ENCODE measurements around the gene NECTIN2.
A peak's percentile ranks its signal among the peaks of the same experiment; 100 is the strongest.

Gene NECTIN2
- total RNA-seq, result 0.84 to 0.91 reads per million in 2 experiments

DNA sequence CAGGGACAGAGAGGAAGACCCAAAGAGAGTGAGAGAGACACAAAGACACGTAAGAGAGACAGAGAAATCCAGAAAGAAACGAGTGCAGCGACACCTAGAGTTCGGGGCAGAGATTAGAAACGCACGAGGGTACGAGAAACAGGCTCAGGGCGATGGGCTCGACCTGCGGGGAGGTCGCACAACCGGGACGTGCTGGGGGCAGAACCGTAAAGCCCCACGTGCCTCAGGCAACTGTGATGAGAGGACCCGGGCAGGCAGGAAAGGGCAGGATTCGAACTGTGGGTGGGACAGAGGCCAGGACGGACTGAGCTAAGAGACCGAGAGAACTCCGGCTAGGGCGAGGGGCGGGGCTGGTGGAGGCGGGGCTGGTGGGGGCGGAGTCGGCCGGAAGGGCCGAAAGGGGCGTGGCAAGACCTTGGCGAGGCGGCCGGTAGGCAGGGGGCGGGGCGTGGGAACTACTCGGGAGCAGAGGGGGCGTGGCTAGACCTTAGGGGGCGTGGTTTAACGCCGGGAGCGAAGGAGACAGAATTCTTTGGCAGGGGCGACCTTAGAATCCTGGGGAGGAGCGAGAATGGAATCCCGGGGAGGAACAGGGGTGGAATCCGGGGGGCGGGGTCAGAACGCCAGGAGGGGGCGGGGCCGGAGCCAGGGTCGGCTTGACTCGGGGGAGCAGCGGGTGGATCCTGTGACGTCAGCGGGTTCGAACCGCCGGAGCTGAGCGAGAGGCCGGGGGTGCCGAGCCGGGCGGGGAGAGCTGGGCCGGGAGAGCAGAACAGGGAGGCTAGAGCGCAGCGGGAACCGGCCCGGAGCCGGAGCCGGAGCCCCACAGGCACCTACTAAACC is at the start of gene NECTIN2:
Gene NECTIN2 (plus strand): TSS at position 686 of the 843 bp plus-strand sequence. CDS start 229 bp downstream, outside the sequence.
- peak; percentile 59 for DNase-seq (ENCODE audit: low read depth)

DNA sequence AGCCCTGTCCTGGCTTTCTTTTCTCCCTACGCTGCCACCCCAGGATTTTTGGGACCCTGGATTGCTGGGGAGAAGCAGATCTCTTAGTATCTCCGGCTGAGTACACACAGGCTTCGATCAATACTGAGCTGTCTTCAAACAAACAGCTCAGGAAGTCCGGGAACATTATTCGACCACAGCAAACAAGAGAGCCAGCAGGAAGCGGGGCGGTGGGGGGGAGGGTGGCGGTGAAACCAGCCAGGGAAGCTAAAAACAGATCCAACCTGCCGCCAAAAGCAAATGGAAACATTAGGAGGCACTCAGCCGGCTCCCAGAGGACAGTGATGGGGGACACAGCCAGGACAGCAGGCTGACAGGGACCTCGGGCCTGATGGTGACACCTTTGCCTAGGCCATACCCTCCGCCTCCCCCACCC is 49.4 kb upstream of the NECTIN2 start:
- no peak for DNase-seq (ENCODE audit: low read depth)

DNA sequence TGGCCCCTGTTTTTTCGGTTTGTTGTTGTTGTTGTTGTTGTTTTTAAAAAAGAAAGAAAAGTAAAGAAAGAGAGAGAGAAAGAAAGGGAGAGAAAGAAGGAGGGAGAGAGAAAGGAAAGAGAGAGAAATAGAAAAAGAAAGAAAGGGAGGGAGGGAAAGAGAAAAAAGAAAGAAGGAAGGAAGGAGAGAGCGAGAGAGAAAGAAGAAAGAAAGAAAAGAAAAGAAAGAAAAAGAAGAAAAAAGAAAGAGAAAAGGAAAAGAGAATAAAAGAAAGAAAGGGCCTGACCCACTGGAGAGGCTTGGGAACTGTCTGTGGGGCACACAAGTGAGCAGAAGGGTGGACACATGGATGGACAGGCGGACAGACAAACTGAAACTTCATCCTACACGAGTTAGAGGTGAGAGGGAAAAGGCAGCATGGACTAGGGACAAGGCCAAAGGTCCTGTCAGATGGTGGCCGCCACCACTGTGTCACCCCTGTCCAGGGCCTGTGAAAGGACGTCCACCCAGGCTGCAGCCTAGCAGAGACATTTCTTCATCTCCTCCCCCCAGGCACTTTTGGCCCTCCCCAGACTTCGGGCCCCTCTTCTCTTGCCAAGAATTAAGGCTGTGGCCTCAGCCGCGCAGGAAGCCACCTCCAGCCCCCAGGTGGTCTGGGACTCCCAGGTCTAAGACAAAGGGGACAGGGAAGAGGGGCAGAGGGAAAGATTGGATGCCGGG is 46.3 kb upstream of the NECTIN2 start:
- no peak for DNase-seq (ENCODE audit: low read depth)

DNA sequence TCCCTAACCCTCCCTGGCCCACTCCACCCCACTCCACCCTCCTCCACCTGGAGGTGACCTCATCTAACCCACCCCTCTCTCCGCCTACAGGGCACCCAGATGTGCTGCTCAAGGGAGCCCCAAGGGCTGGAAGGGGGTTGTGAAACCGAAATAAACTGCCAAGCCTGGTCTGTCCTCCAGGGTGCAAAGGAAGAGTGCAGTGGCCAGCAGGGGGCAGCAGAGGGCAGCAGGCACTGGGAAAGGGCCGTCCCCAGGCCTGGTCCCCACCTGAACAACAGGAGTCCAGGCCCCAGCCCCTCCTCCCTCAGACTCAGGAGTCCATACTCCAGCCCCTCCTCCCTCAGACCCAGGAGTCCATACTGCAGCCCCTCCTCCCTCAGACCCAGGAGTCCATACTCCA is 45.6 kb upstream of the NECTIN2 start:
- DNase-seq (ENCODE audit: low read depth), result peak; percentile 71

DNA sequence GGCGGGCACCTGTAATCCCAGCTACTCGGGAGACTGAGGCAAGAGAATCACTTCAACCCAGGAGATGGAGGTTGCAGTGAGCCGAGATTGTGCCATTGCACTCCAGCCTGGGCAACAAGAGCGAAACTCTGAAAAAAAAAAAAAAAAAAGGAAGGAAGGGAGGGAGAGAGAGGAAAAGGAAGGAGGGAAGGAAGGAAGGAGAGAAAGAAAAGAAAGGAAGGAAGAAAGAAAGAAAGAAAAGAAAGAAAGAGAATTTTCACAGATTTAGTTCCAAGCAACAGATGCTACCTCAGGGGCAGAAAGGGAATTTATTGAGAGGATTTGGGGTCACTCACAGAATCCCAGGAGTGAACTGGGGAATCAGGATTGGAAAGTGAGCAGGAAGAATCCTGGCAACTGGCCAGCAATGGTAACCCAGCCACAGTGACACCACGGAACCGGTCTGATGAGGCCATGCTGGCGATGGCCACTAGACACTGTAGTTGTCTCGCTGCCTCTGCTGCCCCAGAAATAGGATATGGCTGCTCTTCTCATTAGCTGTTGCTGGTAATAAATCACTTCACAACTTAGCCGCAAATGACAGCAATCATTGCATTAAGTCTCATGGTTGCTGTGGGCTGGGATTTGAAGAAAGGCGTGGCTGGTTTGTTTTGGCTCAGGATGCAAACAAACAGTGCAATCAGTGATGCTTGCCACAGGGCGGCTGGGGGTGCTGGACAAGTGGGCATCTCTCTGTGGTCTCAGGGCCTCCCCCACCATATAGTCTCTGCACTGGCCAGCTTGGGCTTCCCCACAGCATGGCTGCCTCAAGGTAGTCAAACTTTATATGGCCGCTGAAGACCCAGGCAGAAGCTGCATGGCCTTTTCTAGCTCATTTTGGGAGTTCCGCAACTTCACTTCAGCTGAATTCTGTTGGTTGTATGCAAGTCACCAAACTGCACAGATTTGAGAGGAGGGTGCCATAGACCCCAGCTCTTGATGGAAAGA is 42.4 kb upstream of the NECTIN2 start:
- no peak for DNase-seq (ENCODE audit: low read depth)

DNA sequence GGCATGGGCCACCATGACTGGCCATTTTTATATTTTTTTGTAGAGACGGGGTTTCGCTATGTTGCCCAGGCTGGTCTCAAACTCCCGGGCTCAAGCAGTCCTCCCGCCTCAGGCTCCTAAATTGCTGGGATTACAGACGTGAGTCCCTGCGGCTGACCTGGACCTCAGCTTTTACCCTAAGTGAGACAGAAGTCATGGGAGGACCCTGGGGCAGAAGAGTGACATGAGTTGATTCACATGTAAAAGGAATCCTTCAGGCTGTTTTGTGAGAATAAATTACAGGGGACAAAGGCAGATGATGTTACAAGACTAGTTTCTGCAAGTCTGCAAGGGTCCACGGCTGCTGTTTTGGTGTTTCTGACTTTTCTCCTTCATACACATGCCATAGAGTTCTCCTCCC is 39.8 kb upstream of the NECTIN2 start:
- DNase-seq (ENCODE audit: low read depth), result no peak

DNA sequence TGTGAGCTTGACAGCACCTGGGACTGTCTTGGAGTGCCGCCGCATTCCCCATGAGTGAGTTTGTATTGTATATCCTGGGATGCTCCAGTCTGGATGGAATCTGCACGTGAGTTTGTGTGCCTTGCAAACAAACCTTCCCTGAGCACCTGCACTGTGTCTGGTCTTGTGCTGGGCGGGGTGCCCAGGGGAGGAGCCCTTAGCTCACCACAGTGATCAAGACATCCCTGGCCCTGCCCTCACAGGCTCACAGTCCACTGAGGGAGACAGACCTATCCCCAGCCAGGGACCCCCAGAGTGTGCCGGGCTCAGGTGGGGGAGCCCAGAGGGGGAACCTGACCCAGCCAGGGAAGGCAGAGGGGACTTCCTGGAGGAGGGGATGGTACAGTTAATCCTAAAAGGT is 38.9 kb upstream of the NECTIN2 start:
- no peak for DNase-seq (ENCODE audit: low read depth)

DNA sequence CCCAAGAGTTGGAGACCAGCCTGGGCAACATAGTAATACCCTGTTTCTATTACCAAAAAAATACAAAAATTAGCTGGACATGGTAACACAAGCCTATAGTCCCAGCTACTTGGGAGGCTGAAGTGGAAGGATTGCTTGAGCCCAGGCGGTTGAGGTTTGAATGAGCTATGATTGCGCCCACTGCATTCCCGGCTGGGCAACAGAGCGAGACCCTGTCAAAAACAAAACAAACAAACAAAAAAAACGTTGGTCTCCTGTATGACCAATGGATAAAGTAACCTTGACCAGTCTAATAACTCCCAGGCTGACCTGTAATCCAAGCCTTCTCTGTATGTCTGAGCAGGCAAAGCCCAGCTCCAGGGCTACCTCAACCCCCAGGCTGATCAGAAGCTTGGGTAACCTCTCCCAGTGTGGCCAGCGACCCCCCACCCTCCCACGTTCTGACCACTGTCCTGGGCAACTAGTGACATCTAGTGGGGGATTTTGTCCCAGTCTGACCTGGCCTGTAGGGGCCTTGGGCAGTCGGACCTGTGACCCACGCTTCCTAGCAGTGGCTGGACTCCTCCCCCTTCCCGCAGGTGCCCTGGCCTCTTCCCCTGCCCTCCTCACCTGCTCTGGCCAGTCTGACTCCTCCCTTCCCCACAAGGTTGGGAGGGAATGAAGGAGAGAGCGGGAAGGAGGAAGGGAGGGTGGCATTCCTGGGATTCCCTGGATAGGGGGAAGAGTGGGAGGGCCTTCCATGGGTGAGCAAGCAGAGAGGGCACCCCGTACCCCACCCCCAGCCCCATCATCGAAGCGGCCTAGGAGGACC is 38.2 kb upstream of the NECTIN2 start:
- no peak for DNase-seq (ENCODE audit: low read depth)

DNA sequence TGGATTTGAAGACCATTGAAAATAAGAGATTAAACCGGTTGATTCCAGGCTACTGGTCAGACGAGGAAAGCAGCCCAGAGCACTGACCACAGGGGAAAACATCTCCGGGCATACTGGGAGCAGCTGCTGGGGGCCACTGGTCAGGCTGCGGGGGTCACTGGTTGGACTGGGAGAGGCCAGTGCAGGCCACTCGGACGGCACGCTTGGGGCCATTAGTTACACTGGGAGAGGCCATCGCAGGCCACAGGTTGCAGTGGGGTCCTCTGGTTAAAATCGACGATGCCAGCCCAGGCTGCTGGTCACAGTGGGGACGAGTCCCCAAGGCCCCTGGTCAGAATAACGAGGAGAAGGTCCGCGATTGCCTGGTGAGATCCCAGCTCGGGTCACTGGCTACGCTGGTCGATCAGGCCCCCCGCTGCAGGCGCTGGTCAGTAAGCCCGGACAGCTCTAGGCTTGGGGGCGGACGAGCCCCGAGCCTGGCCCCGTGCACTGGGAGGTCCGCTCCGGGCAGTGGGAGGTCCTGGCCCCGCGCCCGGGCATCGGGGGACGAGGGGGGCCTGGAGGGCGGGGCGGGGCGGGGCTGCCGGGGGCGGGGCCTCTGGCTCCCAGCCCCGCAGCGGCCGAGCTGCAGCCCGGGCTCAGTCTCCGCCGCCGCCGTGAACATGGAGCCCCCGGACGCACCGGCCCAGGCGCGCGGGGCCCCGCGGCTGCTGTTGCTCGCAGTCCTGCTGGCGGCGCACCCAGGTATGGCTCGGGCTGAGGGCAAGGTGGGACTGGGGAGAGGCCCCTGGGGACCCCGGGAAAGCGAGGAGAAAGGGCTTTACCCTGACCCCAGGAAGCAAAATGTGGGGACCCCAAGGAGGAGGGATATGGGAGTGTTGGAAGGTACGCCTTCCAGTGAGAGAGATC is 37.4 kb upstream of the NECTIN2 start, which contains the start of gene BCAM:
Gene BCAM (plus strand): TSS at position 641 of the 909 bp plus-strand sequence. CDS start 22 bp downstream, at position 663.
- DNase-seq (ENCODE audit: low read depth), result no peak

DNA sequence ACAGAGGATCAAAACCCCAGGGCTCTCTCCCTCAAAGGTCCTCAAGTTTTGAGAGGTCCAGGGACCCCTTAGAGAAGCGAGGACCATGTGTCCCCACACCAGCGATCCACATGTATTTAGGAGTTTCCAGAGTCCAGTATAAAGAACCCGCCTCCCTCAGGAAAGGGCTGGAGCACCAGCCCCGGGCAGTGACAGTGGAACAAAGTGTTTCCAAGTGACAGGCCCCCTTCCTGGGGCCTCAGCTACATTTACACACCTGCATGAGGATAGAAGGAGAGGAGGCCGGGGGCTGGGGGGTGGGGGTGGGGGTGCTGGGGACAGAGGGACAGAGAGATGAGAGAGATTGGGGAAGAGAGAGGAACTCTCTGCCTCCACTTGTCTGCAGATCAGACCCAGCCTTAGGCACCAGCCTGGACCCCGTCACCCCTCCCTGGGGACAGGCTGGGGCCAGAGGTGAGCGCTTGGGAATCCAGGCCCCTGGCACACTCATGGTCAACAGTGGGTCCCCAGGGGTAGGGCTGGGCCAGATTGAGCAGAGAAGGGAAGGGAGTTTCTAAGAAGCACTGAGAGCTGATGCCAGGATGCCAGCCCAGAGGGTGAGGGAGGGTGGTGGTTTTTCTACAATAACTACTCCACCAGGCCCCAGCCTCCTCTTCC is 36.4 kb upstream of the NECTIN2 start:
- no peak for DNase-seq (ENCODE audit: low read depth)

DNA sequence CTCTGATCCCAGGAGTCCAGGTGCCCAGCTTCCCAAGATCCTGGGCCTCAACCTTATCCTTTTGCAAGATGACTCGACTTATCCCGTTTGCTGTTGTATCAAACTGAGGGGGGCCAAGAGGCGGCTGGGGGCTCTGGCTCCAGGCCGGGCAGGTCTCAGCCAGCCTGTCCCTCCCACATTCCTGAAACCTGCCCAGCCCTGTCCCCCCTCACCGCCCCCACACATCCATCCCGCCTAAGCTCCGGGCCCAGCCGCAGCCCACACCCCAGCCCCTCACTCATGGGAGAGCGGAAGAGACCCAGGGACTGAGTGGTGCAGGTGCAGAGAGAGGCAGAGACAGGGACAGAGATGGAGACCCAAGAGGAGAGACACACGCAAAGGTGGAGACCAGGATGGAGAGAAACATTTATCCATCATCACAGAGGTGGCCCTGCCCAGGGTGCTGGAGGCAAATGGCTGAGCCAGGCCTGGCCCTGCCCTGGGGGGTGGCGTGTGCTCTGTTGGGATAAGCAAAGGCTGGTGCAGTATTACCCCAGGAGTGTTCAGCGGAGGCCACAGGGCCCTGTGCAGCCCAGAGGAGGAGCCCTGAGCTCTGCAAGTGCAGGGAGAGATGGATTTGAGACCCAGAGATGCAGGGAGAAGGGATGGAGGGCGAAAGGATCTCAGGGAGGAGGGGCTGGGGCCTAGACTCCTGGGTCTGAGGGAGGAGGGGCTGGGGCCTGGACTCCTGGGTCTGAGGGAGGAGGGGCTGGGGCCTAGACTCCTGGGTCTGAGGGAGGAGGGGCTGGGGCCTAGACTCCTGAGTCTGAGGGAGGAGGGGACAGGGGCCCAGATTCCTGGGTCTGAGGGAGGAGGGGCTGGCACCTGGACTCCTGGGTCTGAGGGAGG is 35.6 kb upstream of the NECTIN2 start:
- no peak for DNase-seq (ENCODE audit: low read depth)

DNA sequence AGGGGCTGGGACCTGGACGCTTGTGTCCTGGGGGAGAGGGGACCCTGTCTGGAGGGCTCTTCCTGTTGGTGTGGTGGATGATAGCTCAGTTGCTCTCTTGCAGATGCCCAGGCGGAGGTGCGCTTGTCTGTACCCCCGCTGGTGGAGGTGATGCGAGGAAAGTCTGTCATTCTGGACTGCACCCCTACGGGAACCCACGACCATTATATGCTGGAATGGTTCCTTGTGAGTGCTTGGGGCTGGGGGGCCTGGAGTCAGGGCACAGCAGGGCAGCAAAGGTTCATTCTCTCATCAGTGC is 35.0 kb upstream of the NECTIN2 start:
- DNase-seq (ENCODE audit: low read depth), result no peak

DNA sequence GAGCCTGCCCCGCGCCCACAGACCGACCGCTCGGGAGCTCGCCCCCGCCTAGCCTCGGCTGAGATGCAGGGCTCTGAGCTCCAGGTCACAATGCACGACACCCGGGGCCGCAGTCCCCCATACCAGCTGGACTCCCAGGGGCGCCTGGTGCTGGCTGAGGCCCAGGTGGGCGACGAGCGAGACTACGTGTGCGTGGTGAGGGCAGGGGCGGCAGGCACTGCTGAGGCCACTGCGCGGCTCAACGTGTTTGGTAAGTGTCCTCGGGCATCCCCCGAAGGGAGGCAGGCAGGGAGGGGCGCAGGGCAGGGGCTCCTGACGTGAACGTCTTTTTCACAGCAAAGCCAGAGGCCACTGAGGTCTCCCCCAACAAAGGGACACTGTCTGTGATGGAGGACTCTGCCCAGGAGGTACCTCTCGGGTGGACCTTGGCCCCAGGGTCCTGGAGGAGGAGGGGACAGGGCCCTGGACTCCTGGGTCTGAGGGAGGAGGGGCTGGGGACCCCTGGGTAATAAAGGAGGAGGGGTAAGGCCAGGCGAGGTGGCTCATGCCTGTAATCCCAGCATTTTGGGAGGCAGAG is 33.9 kb upstream of the NECTIN2 start:
- DNase-seq (ENCODE audit: low read depth), result no peak

DNA sequence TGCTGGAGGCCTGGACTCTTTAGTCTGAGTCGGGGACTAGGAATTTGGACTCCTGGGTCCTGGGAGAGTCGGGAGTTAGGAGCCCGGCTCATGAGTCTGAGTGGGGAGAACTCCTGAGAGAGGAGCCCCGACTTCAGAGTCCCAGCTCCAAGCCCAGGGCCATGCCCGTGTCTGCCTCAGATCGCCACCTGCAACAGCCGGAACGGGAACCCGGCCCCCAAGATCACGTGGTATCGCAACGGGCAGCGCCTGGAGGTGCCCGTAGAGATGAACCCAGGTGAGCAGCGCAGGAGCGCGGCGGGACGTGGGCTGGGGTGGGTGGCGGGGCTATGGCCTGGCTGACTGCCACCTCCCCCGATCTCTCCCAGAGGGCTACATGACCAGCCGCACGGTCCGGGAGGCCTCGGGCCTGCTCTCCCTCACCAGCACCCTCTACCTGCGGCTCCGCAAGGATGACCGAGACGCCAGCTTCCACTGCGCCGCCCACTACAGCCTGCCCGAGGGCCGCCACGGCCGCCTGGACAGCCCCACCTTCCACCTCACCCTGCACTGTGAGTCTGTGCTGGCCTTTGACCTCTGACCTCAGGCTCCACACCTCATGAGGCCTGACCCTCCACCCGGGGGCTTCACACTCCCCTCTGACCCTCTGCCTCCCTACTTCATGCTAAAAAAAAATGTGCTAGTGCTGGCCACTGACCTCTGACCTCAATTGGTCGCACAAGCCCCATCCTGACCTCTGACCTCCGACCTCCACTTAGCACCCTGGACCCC is 32.8 kb upstream of the NECTIN2 start:
- DNase-seq (ENCODE audit: low read depth), result no peak

DNA sequence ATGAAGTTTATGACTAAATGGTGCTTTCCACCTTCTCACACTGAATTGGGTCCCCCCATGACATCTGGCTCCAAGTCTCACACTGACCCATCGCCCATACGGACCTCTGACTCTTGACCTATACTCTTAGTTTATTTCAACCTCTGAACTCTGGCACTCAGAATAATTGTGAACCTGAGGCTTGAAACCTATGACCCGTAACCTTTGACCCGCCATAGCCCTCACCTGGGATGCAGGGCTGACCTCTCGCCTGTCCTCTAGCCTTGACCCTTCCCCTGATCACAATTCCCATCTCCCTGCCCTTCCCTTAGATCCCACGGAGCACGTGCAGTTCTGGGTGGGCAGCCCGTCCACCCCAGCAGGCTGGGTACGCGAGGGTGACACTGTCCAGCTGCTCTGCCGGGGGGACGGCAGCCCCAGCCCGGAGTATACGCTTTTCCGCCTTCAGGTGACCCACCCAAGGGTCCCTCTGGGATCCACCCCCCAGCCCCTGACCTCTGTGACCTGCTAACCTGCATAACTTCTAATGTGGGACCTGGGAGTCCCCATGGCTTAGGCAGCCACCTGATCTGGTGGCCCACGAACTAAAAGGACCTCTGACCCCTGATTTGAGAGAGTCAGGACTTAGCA is 32.1 kb upstream of the NECTIN2 start:
- DNase-seq (ENCODE audit: low read depth), result no peak

DNA sequence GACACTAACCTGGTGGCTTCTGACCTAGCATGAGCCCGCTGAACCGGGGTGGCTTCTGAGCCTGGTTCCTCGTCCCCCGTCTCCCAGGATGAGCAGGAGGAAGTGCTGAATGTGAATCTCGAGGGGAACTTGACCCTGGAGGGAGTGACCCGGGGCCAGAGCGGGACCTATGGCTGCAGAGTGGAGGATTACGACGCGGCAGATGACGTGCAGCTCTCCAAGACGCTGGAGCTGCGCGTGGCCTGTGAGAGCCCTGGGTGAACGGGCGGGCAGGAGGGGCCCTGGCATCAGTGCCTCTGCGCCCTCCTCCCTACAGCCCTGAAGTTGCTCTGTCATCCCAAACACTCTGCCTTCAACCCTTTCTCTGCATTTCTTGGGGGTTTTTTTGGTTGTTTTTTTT is 31.6 kb upstream of the NECTIN2 start:
- DNase-seq (ENCODE audit: low read depth), result no peak

DNA sequence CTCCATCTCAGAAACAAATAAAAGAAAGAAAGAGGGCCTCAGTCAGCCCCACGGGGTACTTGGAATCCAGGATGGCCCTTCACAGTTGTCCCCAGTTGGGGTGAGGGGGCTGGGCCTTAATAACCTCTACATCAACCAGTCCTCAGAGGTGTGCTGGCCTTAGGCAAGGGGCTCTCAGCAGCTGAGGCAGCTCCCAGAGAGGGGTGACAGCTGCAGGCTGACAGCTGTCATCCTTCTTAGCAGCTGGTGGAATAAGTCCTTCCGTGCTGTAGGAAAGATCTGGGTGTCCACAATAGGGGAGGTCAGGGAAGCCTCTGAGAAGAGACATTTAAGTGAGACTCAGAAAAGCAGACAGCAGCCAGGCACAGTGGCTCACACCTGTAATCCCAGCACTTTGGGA is 29.8 kb upstream of the NECTIN2 start:
- DNase-seq (ENCODE audit: low read depth), result no peak
